Activated CD8-positive, alpha-beta memory T cell treated with anti-CD3 and anti-CD28 coated beads for 1 hour (primary cell): ENCODE measurements around the gene WRNIP1.

Source experiments
- DNase-seq, 2 donors: peaks; one replicate each; pipeline ENCODE4 v3.0.0-alpha.2; 2020; ENCODE audit warnings: low read depth in 1 of 2; ENCODE audit errors: extremely low read depth in 1 of 2

WRNIP1 gene

DNA sequence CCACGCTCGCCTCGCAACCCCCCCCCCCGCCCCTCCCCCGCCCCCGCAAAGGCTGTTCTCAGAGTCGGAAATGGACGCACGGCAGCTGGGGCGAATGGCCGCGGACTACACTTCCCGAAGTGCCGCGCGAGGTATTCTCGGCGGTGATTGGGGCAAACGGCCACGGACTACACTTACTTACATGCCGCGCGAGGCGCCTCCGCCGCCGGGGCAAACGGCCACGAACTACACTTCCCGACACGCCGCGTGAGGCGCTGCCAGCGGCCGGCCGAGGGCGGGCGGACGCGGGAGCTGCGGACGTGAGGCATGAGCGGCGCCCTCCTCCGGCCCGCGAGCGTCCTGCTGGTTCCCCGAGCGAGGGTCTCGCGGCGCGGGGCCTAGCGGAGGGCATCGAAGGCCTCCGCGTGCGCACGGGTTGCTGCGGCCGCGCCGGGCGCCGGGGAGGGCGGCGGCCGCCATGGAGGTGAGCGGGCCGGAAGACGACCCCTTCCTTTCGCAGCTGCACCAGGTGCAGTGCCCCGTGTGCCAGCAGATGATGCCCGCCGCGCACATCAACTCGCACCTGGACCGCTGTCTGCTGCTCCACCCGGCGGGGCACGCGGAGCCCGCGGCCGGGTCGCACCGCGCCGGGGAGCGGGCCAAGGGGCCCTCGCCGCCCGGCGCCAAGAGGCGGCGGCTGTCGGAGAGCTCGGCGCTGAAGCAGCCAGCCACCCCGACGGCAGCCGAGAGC lies at the start of gene WRNIP1:
Gene WRNIP1 (plus strand): TSS at position 228 of the 730 bp plus-strand sequence. CDS start 230 bp downstream, at position 458.
- peak; percentile 91 to 92 for DNase-seq

DNA sequence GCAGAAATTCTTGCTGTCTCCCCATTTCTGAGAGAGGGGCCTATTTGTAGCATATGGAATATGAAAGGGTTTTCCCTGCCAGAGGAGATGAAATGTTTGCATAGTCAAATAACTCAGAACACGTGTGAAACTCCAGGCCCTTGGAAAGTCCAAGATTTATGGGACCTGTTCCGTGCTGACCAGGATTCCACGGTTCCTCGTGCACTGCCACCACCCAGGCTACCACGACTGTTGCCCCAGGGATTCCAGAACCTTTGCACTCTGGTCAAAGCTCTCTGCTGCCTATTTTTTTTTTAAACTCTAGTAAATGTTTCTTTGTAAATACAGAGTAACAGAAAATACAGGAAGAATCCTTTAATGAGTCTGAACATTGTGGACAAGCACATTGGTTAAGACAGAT lies 49.5 kb upstream of the WRNIP1 start:
- no peak for DNase-seq

DNA sequence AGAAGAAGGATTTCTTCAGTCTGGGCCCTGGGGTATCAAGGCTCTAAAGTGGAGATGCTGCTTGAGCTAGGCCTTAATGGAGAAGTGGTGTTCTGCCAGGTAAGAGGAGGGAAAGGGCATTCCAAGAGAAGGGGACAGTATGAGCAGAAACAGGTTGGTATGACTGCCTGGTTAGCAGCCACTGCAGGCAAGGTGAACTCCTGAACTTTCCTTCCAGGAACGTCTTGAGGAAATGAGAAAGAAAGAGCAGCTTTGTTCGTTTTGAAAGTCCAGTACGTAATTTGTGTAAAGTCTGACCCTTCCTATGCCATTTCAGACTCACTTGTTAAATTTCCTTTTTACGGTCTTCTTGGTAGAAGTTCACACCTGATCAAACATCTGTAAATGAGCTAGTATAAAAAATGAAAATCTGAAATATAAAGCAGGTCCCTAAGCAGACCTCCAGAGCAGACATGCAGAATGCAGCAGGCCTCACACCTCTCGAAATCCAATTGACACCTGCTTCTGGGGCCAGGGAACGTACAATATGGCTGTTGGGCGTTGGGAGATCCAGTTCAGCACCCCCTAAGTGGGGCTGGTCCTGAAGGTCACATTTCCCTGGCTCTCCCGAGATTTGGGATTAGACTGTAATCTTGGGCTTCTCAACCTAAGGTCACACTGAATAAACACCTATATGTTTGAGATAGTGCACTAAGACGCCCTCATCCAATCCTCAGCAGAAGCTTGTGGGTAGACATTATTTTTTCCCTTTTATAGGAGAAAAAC lies 48.1 kb upstream of the WRNIP1 start:
- no peak for DNase-seq

DNA sequence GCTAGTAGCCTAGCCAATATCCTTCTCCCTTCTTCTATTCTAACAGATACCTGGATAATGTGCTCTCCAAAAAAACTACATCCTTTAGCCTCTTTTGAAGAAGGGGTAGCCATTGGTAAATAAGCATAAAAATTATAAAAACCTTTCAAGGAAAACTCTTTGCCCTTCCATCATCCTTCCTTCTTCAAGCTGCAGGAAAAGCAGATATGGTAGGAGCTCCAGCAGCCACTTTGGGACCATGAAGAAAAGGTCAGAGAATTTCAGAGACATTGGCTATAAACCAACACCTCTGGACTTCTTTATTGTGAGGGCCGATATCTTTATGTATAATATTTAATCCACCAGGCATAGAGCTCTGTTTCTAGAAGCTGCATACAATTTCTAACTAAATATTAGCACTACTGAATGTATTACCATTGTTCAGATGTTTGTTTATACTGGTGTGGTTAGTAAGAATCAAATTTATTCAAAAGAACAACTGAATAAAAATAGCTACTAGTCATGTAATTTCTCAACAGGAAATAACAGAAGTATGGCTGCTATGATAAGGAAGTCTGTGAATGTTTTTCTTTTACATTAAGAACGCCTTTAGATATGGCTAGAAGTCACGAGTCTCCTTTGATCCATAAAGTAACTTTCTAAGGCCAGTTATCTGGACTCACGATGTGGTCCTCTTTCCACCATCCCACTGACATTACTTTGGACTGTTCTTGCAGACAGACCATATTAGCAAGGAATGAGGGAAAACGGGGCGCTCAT lies 46.7 kb upstream of the WRNIP1 start:
- DNase-seq = no peak

DNA sequence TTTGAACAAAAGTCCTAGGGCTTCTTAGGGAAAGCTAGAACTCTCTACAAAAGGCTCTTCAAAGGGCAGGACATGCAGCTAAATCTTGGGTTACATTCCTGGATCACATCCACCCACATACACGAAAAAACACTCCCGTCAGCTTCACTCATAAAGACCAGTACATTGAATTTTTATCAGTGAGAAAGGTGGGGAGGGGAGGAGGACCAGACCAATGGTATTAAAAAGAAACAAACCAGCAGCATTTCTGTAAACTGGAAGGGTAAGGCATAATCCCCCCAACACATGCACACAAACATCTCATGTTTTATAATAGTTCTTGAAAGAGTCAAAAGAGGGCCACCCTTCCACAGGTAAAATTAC lies 46.1 kb upstream of the WRNIP1 start:
- DNase-seq = no peak

DNA sequence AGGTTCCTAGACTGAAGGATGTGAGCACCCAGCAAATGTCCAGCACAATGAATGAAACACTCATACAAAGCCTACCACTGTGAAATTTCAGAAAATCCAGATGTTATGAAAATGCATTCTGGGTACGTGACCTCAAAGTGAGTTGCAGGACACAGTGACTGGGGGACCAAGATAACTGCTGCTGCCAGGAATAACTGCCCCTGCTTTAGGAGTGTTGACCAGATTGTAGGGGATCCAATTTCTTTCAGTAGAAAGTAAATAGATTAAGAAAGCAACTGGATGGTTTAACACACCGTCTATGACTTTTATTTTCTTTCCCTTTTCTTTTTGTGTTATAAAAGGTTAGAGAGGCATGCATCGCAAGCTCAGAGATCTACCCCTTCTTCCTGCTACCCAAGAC lies 44.0 kb upstream of the WRNIP1 start:
- DNase-seq = no peak

DNA sequence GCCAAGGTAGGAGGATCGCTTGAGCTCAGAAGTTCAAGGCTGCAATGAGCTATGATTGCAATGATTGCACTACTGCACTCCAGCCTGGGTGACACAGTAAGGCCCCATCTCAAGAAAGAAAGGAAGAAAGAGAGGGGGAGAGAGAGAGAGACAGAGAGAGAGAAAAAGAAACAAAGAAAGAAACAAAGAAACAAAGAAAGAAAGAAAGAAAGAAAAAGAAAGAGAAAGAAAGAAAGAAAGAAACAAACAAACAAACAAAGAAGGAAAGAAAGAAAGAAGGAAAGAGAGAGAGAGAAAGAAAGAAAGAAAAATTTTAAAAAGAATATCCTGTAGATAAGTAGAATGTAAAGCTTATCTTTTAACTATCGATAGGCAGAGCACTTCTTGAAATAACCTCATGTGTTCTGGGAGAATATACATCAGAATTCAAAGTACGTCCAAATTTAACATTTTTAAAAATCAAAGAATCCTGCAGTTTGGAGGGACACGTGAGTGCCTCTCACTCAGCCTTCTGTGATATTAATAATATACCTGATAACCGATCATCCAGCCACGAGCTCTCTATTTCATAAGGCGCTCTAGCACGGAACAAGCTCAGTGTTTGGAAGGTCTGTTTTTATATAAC lies 39.7 kb upstream of the WRNIP1 start:
- no peak for DNase-seq

DNA sequence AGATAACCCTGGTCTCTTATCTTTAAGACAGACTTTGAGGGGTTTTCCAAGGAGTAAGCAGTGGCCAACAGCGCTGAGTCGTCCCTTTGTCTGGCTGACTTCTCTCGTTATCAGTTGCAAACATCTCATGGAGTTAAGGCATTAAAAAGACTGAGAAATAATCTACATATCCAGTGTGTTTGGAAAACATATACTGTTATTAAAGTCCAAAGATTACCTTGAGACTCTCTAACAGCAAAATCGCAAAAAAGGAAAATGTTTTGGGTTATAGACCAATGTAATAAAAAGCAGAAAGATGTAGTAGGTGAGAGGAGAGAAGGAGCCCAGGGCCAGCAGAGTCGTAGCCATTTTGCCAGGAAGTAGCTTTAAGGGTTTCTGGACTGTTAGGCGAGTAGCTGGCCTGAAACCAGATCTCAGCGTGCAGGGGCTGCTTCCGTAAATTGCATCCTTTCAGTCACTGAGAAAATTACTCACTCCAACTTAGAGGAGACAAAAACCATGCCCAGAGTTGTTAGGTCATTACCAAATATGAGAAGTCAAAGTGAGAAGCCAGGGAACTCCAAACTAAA lies 39.1 kb upstream of the WRNIP1 start:
- no peak for DNase-seq

DNA sequence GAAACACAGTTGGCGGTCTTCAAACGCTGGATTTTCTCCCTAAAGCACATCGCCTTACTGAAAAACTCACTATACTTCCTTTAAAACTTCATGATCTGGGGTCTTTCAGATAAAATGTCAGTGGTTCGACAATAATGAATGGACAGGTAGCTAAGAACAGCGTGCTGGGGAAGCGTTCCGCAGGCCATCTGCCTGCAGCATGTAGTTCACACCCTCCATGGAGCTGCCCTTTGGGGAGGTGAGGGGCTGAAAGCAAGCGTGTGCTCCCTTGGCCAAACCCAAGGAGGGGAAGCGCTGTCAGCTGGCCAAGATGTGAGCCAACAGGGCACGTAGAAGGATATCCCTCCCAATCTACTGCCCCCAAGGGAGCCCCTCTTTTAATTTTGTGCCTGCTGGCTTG lies 35.3 kb upstream of the WRNIP1 start:
- DNase-seq = no peak

DNA sequence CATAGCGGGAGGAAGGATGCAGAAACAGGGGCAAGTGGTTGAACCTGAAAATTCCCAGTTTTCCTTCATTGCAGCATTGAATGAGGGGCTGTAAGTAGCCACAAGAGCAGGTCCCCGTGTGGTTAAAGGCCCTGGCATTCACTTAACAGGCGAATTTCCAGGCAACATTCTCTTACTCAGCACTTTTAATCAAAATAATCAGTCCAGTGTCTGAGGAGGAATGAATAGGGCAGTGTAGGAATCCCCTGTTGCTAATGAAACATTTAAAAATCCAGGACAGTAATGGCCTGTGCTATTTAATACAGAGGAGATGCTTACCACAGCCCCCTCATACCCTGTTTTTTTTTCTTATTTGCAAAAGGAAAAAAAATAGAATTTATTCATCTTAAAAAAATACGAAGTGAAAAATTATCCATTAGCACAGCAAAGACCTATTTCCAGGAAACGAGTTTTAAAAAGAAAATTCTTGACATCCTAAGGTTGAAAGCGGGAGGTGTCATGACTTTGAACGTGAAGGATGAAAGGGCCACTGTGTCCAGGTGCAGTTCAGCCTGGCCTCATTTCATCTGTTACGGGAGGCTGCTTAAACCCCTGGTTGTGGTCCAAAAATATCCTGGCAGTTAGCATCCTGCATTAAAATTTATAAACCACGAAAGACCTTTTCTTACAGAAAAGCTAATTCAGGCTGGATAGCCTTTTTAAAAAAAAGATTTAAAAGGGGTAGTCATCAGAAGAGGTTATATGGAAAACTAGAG lies 34.7 kb upstream of the WRNIP1 start:
- DNase-seq = no peak

DNA sequence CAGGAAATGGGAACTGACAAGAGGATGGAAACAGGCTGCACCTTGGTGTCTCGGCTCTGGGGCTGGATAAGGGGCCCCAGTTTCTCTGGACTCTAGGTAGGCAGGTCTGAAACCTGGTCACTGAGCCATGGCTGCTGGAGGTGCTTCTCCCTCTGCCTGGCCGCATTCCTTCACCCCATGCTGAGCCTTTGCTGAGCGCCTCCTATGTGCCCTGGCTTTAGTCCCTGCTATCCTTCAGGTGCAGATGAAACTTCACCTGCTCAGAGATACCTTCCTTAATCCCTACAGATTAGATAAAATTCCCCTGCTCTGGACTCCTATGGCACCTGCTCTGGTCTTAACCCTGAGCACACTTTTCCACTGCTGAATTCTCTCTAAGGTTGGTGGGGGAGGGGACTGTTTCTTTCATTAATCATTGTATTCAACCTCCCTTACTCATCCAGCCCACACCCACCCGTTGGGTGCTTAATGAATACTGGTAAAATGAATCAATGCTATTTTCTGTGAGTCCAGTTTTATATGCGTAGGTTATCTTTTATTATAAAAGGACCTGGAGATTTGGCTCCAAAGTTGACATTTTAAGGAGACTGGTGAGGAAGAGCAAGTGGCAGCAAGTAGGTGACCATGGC lies 33.8 kb upstream of the WRNIP1 start:
- no peak for DNase-seq

DNA sequence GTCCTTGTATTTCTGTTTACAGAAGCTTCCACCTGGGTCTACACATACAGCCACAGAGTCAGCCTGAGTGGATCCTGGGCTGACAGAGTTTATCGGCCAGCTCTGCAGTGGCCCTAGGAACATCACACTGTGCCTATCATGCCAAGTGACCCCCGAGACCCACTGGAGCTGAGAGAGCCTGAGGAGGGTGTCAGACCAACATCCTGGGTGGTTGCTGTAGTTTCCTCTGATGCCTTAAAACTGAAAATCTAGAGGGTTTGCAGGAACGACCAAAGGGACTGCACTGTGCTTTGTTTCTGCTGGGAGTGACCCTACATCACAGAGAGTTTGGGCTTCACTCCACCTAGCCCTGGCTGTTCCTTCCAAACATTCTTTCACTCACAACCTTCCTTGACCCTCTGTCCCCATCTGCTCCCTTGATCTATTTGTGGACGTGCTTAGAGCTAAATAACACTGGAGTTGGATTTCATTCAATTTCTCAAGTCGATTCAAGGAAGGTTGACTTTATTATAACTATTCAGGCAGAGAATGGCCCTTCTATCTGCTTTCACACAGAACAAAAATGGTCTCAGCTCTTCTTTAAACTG lies 32.6 kb upstream of the WRNIP1 start:
- DNase-seq = no peak

DNA sequence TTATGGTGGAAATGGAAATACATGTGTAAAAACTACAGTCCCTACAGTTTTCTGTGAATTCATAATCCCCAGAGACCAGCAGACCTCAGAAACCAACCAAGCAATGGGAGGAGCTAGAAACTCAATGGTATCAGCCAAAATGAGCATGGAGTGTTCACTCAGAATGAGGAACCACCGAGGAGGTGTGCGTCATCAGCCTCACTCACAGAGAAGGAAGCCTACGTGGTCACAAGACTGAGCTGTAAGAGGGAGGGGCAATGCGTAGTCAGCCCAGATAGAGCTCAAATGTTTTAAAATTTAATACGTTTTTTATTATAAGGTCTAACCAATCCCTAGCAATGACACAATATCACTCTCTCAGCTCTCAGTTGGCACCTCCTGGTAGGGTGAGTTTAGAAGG lies 31.9 kb upstream of the WRNIP1 start:
- no peak for DNase-seq

DNA sequence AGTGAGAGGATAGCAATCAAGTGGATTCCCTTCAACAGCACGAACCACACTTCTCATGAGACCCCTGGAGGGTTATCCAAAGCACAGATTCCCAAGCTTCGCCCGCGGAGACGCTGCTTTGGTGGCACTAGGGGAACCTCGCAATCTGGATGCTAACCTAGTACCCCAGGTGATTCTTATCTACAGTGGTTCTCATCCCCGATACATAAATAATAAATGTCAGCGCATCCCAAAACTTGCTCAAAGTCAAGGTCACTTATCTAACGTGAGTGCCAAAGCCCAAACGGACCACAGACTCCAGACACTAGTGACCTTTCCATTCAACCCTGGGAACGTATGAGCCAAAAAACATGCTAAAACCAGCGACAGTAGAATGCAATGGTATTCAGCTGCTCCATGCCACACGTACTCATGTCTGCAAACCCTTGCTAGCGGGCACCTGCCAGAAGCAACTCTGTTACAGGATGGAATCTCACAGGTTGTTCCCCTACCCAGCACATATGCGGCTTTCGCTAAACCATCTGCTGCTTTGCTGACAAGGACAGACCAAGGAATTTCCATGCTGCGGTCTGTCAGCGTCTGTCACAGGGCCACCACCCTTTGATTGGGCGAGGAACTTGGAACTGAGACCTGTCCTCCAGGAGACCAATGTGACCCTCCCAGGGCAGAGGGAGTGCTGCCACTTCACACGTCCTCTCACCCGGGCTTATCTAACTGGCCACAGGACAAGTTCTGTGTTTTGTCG lies 31.3 kb upstream of the WRNIP1 start:
- no peak for DNase-seq

DNA sequence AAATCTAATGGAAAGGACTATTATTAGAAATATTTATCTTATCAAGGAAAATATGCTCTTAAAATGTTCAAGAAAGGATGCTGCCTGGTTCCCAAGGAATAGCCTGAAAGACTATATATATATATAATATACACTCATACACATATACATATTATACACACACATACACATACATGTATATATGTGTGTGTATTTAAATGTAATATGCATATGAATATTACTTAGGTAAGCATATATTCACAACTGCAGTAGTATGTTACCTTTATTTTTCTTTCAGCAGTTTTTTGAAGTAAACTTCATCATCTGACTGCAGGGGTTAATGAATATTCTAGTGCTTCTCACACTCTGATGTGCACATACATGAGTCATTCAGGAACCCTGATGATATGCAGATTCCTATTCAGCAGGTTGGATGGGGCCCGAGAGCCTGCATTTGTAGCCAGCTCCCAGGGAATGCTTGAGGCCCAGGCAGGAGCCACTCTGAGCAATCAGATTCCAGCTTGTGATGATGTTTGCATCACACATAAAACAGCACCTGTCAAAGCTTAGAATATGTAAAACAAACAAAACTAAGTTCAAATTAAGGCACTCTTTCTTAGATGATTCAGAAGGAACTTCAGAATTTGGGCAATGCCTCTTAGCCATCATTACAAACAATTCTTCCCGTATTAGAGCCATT lies 30.6 kb upstream of the WRNIP1 start:
- no peak for DNase-seq

DNA sequence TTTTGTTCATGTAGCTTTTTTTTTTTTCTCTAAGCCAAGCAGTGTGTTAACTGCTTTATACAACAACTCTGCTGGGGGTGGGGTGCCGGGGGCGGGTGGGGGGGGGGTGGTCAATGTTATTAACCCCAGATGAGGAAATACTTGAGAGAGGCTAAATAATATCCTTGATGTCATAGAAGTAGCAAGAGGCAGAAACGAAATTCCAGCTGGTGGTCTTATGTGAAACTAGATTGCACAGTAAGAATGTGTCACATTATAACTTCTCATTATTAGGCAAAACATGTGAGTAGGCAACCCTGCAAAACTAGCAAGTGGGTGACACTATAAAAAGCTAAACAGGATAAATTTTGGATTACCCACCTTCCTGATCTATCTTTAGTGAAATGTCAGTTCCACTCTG lies 27.3 kb upstream of the WRNIP1 start:
- no peak for DNase-seq

DNA sequence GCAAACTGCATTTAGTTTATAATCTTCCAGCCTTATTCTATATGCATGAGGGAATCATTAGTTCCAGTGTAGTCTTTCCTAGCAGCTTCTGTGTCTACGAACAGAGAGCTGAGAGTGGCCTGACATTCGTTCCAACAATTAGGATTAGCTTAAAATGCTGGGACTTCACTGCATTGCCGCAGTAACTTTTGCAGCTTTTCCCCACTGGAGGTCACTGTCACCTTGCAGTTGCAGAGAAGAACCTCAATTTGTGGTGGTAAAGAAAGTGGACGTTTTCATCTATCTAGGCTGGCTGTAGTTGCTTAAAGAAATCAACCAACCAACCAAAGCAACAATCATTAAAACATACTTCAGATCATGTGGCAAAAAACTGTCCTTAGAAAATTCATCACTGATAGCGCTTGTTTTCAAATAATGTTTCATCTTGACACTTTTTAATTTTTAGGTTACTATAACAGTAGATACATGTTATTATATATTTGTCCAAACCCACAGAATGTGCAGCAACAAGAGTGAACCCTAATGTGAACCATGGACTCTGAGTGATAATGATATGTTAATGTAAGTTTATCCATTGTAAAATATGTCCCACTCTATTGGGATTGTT lies 26.7 kb upstream of the WRNIP1 start:
- DNase-seq = peak in 1 of 2 donors; percentile 22

DNA sequence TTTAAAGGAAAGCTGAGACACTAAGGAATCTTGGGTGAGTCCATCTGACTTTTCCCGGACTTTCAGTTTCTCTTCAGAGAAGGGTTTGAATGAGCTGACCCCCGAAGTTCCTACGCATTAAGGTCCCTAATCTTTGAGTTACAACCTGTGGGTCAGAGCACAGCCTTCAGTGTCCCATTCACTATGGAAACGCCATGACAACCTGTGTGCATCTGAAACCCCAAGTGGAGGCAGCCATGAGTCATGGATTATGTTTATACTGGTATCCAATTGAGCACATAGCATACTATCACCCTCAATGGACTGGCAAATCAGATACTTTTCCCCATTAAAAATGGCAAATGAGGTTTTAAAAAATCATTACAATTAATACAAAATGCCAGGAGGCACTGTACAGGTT lies 25.9 kb upstream of the WRNIP1 start:
- no peak for DNase-seq
